Tibial nerve (tissue), 4 donors: Measurements from ENCODE around the gene NFATC1. TPM values are rescaled to one million over a fixed set of nuclear protein-coding genes. Genes with fewer than 3 reads are reported as not detected.

Experiments used
- DNase-seq, 2 donors: peaks; one replicate each; pipeline ENCODE4 v3.0.0-alpha.2; 2019; ENCODE audit warnings: low spot score in 2 of 2
- H3K27ac ChIP-seq, 4 donors: fragments of 200-600 bp; sonication (generic) in 3 of 4; one replicate each; pipeline ENCODE4 v1.5.1; 2017 to 2019; ENCODE audit warnings: mild to moderate bottlenecking in 1 of 4
- H3K27me3 ChIP-seq, 2 donors: fragments of 200-600 bp; sonication (generic) in 1 of 2; one replicate each; pipeline versions ENCODE4 v1.5.1 to v1.6.0; 2017 to 2019
- H3K36me3 ChIP-seq, 3 donors: fragments of 200-600 bp; sonication (generic); one replicate each; pipeline ENCODE4 v1.5.1; 2018 to 2019
- H3K4me1 ChIP-seq, 4 donors: fragments of 200-600 bp; sonication (generic) in 3 of 4; one replicate each; pipeline ENCODE4 v1.5.1; 2017 to 2019
- H3K4me3 ChIP-seq, 4 donors: fragments of 200-600 bp; sonication (generic) in 3 of 4; one replicate each; pipeline ENCODE4 v1.5.1; 2017 to 2019; ENCODE audit warnings: mild to moderate bottlenecking in 1 of 4, moderate library complexity in 1 of 4
- H3K9me3 ChIP-seq, 4 donors: fragments of 200-600 bp; sonication (generic) in 3 of 4; one replicate each; pipeline ENCODE4 v1.5.1; 2017 to 2019
- CTCF ChIP-seq, 5 experiments: fragments of 200-600 bp in 3 of 5; fragments of 450-650 bp in 2 of 5; sonication (generic) in 3 of 5; IDR thresholded peaks; one replicate each; pipeline ENCODE4 v1.5.1; 2016 to 2019; ENCODE audit warnings: antibody characterized with exemption in 5 of 5, mild to moderate bottlenecking in 3 of 5, moderate library complexity in 2 of 5
- EP300 ChIP-seq, 2 donors: sonication (generic); formaldehyde crosslinking; IDR thresholded peaks; one replicate each; pipeline ENCODE4 v1.6.1; 2017; ENCODE audit warnings: antibody characterized with exemption in 2 of 2, mild to moderate bottlenecking in 1 of 2
- POLR2A ChIP-seq, 2 donors: fragments of 450-650 bp; IDR thresholded peaks; one replicate each; pipeline ENCODE4 v1.6.1; 2017; ENCODE audit warnings: antibody characterized with exemption in 2 of 2, mild to moderate bottlenecking in 2 of 2, moderate library complexity in 2 of 2
- WGBS, 2 donors: methylation state at CpG; one replicate each; pipeline ENCODE4 v1.1.5; 2018; 5-methylcytosine and 5-hydroxymethylcytosine counted together
- total RNA-seq, 4 donors: library from RNA; depleted of rRNA; stranded (reverse); fragments of >200 nt; gene quantifications; one replicate each; pipeline ENCODE4 v1.1.0, GENCODE V29; 2016

NFATC1 gene
- total RNA-seq, 4 donors from 2014 or later, result 33.7 to 48.6 (median 37.8) TPM

GRCh38 chr18:79453816-79454735 is 58.3 kb downstream of the NFATC1 start:
- Histone ChIP-seq H3K4me1 (peaks cover 0 to 39% (median 17%) of the 10 kb centered on the region in 4 donors), H3K4me3 (no peak overlapping the region), H3K27ac (peak overlapping the region in 2 of 4 donors; percentile 57 to 61), H3K9me3 (no peaks in the 10 kb centered on the region), H3K36me3 (peaks cover 0 to 82% (median 4%) of the 10 kb centered on the region in 3 donors), H3K27me3 (no peaks in the 10 kb centered on the region)
- WGBS, 2 donors, result 59 to 60% methylated on average over 28 to 32 of the region's 32 CpGs
- peak in 1 of 2 donors; percentile 59 for DNase-seq
- TF ChIP-seq EP300 (IDR thresholded peaks at IDR 0.05) (peak in 1 of 2 donors; percentile 48), POLR2A (IDR thresholded peaks at IDR 0.05) (no peak), CTCF (IDR thresholded peaks at IDR 0.05) (no peak)

- peaks cover 0 to 72% (median 0%) of the 10 kb centered on the region in 3 donors for H3K36me3 ChIP-seq
- WGBS, 2 donors, result 91 to 94% methylated on average over 14 to 15 of the region's 26 CpGs
- no peak overlapping the region for H3K4me3 ChIP-seq
- no peaks in the 10 kb centered on the region for H3K9me3 ChIP-seq
- H3K4me1 ChIP-seq, result peaks cover 0 to 41% (median 29%) of the 10 kb centered on the region in 4 donors
- H3K27ac ChIP-seq, result peak overlapping the region in 1 of 4 donors; percentile 37
- no peak for TF ChIP-seq EP300 (IDR thresholded peaks at IDR 0.05)
- no peaks in the 10 kb centered on the region for H3K27me3 ChIP-seq
- no peak for DNase-seq
Observed at GRCh38 chr18:79455261-79455660, 59.5 kb downstream of the NFATC1 start.

GRCh38 chr18:79456105-79456980 is 60.6 kb downstream of the NFATC1 start:
- Histone ChIP-seq H3K9me3 (no peaks in the 10 kb centered on the region), H3K4me3 (no peak overlapping the region), H3K4me1 (peaks cover 0 to 46% (median 37%) of the 10 kb centered on the region in 4 donors), H3K36me3 (peaks cover 0 to 71% (median 0%) of the 10 kb centered on the region in 3 donors), H3K27ac (peak overlapping the region in 1 of 4 donors; percentile 83), H3K27me3 (no peaks in the 10 kb centered on the region)
- TF ChIP-seq CTCF (IDR thresholded peaks at IDR 0.05) (no peak), EP300 (IDR thresholded peaks at IDR 0.05) (no peak), POLR2A (IDR thresholded peaks at IDR 0.05) (no peak)
- DNase-seq, result no peak
- WGBS, 2 donors, result 89% methylated on average over 29 to 30 of the region's 37 CpGs

- H3K27me3 ChIP-seq, result no peaks in the 10 kb centered on the region
- peaks cover 0 to 46% (median 37%) of the 10 kb centered on the region in 4 donors for H3K4me1 ChIP-seq
- no peak overlapping the region for H3K4me3 ChIP-seq
- whole genome bisulfite sequencing, 2 donors, result 85 to 88% methylated on average over 12 of the region's 12 CpGs
- peaks cover 0 to 71% (median 0%) of the 10 kb centered on the region in 3 donors for H3K36me3 ChIP-seq
- DNase-seq, result no peak
- H3K9me3 ChIP-seq, result no peaks in the 10 kb centered on the region
- TF ChIP-seq CTCF (IDR thresholded peaks at IDR 0.05), result no peak
- TF ChIP-seq EP300 (IDR thresholded peaks at IDR 0.05), result no peak
- no peak for TF ChIP-seq POLR2A (IDR thresholded peaks at IDR 0.05)
- peak overlapping the region in 2 of 4 donors; percentile 82 to 83 for H3K27ac ChIP-seq
Observed at GRCh38 chr18:79457239-79457638, 61.5 kb downstream of the NFATC1 start.

GRCh38 chr18:79457652-79458051 is 61.9 kb downstream of the NFATC1 start:
- Histone ChIP-seq H3K27me3 (no peaks in the 10 kb centered on the region), H3K4me3 (no peak overlapping the region), H3K9me3 (no peaks in the 10 kb centered on the region), H3K4me1 (peaks cover 0 to 46% (median 37%) of the 10 kb centered on the region in 4 donors), H3K27ac (peak overlapping the region; percentile 62 to 83 (median 76)), H3K36me3 (peaks cover 0 to 71% (median 0%) of the 10 kb centered on the region in 3 donors)
- TF ChIP-seq CTCF (IDR thresholded peaks at IDR 0.05) (no peak), POLR2A (IDR thresholded peaks at IDR 0.05) (no peak), EP300 (IDR thresholded peaks at IDR 0.05) (no peak)
- DNase-seq, result no peak
- WGBS, 2 donors, result 87 to 90% methylated on average over 14 to 18 of the region's 18 CpGs
